ENCODE measurements around the gene IL21R. TPM values are rescaled to one million over a fixed set of nuclear protein-coding genes. Genes with fewer than 3 reads are reported as not detected.

Gene IL21R
- polyA plus RNA-seq, 3 donors: 0.12 to 0.22 (median 0.18) TPM

- DNase-seq (ENCODE audit: low read depth in 3 of 3, low spot score in 2 of 3): no peak
Observed at GRCh38 chr16:27482397-27483087, 80.6 kb downstream of the IL21R start.

DNA sequence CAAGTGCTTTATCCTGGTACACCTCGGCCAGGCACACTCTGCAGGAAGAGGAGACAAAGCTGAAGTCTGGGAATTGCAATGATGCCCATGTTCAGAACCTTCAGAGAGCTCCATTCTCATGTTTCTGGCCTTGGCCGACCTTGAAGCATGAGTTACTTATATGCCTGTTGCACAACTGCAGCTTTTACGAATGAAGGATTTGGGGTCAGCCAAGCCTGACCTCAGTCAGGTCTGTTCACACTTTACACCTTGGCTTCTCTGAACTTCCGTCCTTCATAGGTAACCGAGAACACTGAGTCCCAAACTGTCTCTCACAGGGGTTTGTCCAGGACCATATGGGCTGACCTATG lies 81.1 kb downstream of the IL21R start:
- no peak for DNase-seq (ENCODE audit: low read depth in 3 of 3, low spot score in 2 of 3)

- DNase-seq (ENCODE audit: low read depth in 3 of 3, low spot score in 2 of 3): no peak
Observed at GRCh38 chr16:27483624-27484023, 81.7 kb downstream of the IL21R start.

DNA sequence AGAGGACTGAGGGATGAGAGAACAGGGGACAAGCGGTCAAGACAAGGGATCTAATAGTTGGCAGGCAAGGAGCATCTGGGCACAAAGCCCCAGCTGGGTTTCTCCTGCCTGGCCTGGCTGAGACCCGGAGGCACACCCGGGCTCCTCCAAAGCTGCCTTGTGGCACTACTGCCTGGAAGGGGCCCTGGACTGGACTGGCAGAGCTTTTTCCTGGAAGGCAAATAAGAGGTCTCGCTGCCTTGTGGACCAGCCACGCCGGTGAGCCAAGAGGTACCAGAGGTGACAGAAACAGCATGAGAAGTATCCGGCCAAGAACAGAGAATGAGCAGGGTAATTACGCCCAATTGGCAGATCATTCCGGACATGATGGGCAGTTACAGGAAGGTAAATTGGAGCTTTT lies 83.2 kb downstream of the IL21R start:
- DNase-seq (ENCODE audit: low read depth in 3 of 3, low spot score in 2 of 3): no peak

GRCh38 chr16:27485811-27486210 lies 83.8 kb downstream of the IL21R start:
- DNase-seq (ENCODE audit: low read depth in 3 of 3, low spot score in 2 of 3): no peak

DNA sequence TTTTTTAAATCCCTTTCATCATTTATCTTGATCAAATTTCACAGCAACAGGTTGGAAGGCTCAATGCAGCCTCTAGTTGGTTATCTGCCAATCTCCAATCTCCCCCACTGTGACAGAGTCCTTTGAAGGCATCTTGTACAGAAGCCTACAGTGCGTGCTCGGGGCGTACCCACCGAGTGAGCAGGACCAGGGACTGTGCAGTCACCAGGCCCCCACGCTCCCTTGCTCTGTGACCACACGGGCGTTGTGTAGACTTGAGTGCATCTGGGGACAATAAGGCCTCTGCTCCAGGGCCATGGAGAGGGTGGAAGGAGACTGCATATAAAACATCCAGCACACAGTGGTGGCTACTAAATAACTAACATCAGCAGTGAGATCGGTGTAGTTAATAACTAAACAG lies 84.4 kb downstream of the IL21R start:
- DNase-seq (ENCODE audit: low read depth in 3 of 3, low spot score in 2 of 3): no peak

DNA sequence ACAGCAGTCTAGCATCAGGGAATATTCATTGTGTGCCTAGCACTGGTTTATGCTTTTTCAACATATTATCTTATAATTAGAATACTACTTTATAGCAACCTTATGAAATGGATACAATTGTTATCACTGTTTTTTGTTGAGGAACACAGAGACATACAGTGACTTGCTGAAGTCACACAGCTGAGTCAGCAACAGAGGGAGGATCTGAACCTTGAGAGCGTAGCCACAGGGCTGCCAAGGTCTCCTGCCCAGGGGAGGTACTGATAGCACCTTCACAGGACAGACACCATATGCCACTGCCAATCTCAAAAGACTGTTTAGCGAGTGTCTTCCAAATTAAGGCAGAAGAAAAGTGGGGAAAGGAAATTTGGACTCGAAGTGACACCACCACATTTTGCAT lies 84.8 kb downstream of the IL21R start:
- DNase-seq (ENCODE audit: low read depth in 3 of 3, low spot score in 2 of 3): no peak

- DNase-seq (ENCODE audit: low read depth in 3 of 3, low spot score in 2 of 3): no peak
Observed at GRCh38 chr16:27489421-27489820, 87.4 kb downstream of the IL21R start.

GRCh38 chr16:27489906-27490305 lies 87.9 kb downstream of the IL21R start:
- no peak for DNase-seq (ENCODE audit: low read depth in 3 of 3, low spot score in 2 of 3)

GRCh38 chr16:27491894-27492587 lies 90.1 kb downstream of the IL21R start:
- DNase-seq (ENCODE audit: low read depth in 3 of 3, low spot score in 2 of 3): no peak

DNA sequence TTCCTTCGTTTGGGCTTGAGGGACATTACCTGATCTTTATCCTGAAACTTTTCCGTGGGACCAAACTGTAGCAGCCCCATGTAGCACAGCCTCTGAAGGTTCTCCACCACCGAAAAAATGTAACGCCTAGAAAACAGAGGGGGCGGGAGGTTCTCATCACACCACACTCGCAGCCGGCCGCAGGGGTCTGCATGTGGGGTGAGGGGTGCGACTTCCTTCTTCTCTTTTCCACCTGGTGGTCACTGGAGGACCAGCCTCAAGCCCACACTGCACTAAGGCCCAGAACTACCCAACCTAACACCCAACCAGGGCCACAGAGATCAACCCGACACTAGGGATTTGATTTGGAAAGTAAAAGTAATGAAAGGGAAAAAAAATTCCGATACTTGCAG lies 90.6 kb downstream of the IL21R start:
- no peak for DNase-seq (ENCODE audit: low read depth in 3 of 3, low spot score in 2 of 3)

DNA sequence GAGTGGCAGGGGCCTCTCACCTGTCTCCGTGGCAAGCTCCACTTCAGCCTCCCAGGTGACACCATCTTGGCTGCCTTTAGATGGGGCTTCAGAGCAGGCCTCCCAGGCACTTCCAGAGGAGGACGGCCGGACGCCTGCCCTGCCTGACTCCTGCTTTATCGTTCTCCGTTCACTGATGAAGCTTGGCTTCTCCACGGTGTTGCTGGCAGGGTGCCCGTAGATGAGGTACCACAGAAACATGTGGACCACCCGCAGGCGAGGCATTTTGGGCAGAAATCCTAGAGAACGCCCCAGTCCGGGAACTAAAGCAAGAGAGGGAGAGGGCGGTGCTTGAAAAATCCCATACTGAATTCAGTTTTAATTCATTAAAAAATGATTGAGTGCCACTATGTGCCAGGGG lies 93.2 kb downstream of the IL21R start:
- no peak for DNase-seq (ENCODE audit: low read depth in 3 of 3, low spot score in 2 of 3)

DNA sequence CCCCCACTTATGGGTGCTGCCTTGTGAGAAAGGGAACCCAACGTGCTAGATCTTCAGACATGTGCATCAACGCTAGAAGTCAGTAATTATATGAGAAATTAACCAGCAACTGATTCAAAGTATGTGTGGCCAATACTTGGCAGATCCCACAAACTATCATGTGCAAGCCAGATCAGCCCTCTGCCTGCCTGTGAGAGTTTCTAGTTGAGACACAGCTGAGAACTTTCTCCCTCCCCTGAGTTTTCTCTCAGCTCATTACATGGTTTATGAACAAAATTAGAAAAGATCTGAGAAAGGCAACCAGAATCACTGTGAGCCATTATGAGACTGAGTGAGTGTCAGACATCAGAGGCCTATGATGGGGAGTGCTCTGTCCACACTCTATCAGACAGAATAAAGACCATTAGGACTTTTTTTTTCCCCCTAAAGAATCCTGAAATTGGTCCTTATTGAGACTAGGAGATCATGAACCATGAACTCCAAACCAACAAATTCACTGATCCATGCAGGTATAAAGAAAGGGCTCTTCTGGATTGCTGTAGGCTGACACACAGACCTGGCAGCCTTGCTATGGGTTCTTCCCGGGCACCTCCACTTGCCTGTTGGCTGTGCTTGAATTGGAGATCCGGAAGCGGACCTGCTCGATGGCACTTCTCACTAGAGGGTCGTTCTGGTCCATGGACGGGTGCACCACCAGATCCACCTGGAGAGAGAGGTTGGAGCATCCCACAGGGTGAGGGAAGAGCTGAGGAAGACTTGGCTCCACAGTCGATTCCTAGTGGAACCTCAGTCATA lies 96.3 kb downstream of the IL21R start:
- no peak for DNase-seq (ENCODE audit: low read depth in 3 of 3, low spot score in 2 of 3)

DNA sequence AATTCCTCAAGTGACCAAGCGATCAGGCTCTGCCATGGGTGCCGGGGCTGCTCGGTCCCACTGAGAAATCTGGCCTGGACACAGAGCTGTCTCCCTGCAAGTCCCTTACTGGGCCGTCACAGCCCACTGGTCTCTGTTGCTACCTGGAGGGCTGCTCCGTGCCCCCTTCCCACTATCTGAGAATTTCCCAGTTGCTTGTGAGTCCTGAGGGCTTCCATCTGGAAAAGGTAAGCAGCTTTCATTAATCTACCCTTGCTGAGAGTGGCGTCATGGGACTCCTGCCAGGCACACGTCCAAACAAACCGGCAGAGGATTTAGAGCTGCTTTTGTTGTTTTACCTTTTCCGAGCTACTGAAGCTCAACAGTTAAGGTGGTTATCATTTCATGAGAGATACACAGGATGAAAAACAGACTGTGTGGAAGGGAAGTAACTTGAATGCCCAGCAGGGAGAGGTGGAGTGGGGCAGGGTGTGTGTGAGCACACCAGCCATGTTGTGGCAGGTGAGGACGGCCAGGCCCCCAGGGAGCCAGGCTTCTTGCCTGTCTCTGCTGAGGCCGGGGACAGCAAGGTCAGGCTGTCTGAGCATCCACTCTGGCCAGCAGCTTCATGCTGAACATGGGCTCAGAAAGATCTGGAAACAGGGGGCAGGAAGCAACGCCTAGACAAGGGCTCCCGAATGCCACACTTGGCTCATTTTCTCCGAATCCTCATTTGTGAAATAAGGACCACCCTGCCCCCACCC lies 97.1 kb downstream of the IL21R start:
- no peak for DNase-seq (ENCODE audit: low read depth in 3 of 3, low spot score in 2 of 3)

GRCh38 chr16:27499659-27500055 lies 97.7 kb downstream of the IL21R start:
- DNase-seq (ENCODE audit: low read depth in 3 of 3, low spot score in 2 of 3): no peak

DNA sequence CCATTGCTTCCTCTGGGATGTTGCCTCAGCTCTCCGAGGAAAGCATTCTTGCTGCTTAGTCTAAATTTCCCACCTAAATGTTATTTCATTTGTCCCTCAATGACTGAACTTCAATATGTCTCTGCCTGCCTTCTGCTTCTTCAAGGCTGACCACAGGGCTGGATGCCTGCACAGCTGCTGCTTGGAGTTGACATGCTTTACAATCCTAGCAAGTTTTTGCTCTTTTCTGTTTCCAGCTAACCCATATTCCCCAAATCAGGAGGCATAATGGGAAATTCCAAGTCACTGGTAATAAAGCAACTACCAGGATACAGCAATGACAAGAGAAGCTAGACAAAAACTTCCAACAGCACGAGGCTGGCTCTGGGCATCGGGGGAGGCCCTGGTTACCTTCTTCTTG lies 98.8 kb downstream of the IL21R start:
- no peak for DNase-seq (ENCODE audit: low read depth in 3 of 3, low spot score in 2 of 3)

Other genes with a start within 250 kb of the IL21R start
- gene KDM8, start 198.6 kb upstream of the IL21R start, polyA plus RNA-seq (ENCODE audit: insufficient read length in 3 of 3): 1 to 10 TPM; 8.5 to 9.5 (median 9.4) TPM
- 10 to 100 TPM; 83.3 to 97.9 (median 94.8) TPM for gene NSMCE1, start 133.4 kb upstream of the IL21R start, polyA plus RNA-seq (ENCODE audit: insufficient read length in 3 of 3)
- 10 to 100 TPM; 14.3 to 17.3 (median 14.5) TPM for gene IL4R, start 88.2 kb upstream of the IL21R start, polyA plus RNA-seq (ENCODE audit: insufficient read length in 3 of 3)
- gene GTF3C1, start 147.7 kb downstream of the IL21R start, polyA plus RNA-seq (ENCODE audit: insufficient read length in 3 of 3): 10 to 100 TPM; 71.0 to 79.8 (median 79.6) TPM
- 10 to 100 TPM; 20.9 to 22.1 (median 21.9) TPM for gene KATNIP, start 148.0 kb downstream of the IL21R start, polyA plus RNA-seq (ENCODE audit: insufficient read length in 3 of 3)